AG04449 (cell line): ENCODE data around the gene WDHD1.

Experiments
- CTCF ChIA-PET: fragments of 350-600 bp; formaldehyde crosslinking; extraction: SDS; loops from one replicate; lab custom pipeline; 2021; ENCODE audit warnings: antibody characterized with exemption; lab: Yijun Ruan, JAX
- POLR2A ChIA-PET: fragments of 400-600, 350-600 bp; formaldehyde crosslinking; extraction: SDS; loops from one replicate; lab custom pipeline; 2020; ENCODE audit warnings: antibody characterized with exemption, inconsistent platforms; lab: Yijun Ruan, JAX
- DNase-seq: peaks from one replicate; pipeline ENCODE4 v3.0.0-alpha.2; 2010; ENCODE audit warnings: low read depth, low spot score
- H3K4me3 ChIP-seq: 2 replicates; pipeline ENCODE4 v1.5.1; 2011; ENCODE audit warnings: low read depth, mild to moderate bottlenecking, control low read depth, low read length
- CTCF ChIP-seq: IDR thresholded peaks from one replicate; pipeline ENCODE4 v1.5.1; 2011; ENCODE audit warnings: mild to moderate bottlenecking, moderate library complexity, low read length, control low read depth, inconsistent platforms; ENCODE audit not compliant: insufficient read depth; ENCODE audit errors: missing control alignments

WDHD1 gene

DNA sequence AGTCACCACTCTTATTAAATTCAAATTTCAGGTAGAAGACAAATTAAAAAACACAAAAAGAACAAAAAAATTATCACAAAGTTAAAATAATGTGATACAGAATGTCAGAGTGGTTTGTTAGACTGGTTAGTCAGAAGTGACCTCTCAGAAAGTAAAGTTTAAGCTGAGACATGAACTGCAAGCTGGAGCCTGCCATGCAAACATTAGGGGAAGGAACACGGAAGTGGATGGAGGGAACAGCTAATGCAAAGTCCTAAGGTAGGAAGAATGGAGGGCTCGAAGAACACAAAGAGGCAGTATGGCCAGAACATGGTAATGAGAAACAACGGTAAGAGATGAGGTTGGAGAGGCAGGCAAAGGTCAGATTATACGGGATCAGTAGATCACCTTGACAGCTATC, 41.7 kb downstream of the WDHD1 start:
- POLR2A ChIA-PET, result no interaction called here
- no peak overlapping the region for H3K4me3 ChIP-seq
- no peak for DNase-seq
- CTCF ChIA-PET, result interaction anchor here (0.8 to 1.1 kb wide), 4 partner anchors 8 to 212 kb away, joined by 3 read pairs; no protein-coding TSS in a partner anchor
- no peak for TF ChIP-seq CTCF

DNA sequence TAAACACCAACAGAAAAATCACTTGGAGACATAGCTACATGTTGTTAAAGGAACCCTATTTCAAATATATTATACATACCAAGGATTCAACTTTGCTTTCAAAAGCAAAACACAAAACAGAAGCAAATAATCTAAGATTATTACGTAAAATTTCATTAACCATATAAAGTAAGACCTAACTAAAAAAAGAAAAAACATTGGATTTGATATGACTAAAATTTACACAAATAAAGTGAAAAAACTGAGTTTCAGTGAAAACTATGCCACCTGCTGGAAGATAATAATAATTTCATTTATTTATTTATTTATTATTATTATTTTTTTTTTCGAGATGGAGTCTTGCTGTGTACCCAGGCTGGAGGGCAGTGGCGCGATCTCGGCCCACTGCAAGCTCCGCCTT, 45.2 kb downstream of the WDHD1 start:
- ChIA-PET POLR2A (no interaction called here), CTCF (interaction anchor here (0.6 to 2.0 kb wide), 9 partner anchors 9 to 494 kb away, joined by 3 to 9 read pairs (median 4); partner anchors contain the start of gene MAPK1IP1L)
- no peak for TF ChIP-seq CTCF
- no peak overlapping the region for H3K4me3 ChIP-seq
- no peak for DNase-seq

DNA sequence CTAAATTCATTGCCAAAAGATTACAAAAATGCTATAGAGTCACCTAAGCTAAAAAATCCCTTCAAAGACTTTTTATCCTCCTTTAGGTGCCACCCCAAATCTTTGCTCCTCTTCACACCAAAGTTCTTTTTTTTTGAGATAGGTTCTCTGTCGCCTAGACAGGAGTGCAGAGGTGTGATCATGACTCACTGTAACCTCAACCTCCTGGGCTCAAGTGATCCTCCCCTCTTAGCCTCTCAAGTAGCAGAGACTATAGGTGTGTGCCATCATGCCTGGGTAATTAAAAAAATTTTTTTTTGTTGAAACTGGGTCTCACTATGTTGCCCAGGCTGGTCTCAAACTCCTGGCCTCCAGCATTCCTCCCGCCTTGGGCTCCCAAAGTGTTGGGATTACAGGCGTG, 47.9 kb downstream of the WDHD1 start:
- H3K4me3 ChIP-seq, result no peak overlapping the region
- POLR2A ChIA-PET, result no interaction called here
- no peak for TF ChIP-seq CTCF
- DNase-seq, result no peak
- CTCF ChIA-PET, result interaction anchor here (0.7 kb wide), 1 partner anchor 161 kb away, joined by 3 read pairs; no protein-coding TSS in a partner anchor

GRCh38 chr14:54976316-54976715, 50.6 kb downstream of the WDHD1 start:
- ChIA-PET POLR2A (no interaction called here), CTCF (interaction anchor here (0.9 to 1.2 kb wide), 2 partner anchors 9 to 467 kb away, joined by 3 to 4 read pairs; partner anchors contain the start of gene CGRRF1)

DNA sequence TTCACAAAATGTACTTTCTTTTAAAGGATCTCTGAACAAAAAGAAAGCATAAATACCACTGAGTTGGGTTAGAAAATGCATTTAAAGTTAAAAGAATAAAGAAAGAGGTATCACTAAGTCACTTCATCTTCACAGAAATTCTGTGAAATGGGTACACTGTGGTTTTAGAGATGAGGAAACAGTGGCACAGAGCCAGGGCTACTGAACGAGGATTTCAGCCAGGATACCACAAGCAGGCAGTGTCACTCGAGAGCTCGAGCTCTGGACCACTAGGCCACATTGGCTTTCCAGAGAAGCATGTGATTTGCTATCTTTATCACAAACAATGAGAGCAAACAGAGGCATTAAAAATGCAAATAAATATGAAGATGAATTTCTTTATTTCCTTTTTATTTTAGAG, 51.0 kb downstream of the WDHD1 start:
- no peak for TF ChIP-seq CTCF
- no peak for DNase-seq
- no peak overlapping the region for H3K4me3 ChIP-seq
- CTCF ChIA-PET, result interaction anchor here (0.9 kb wide), 2 partner anchors 13 to 466 kb away, joined by 3 read pairs; partner anchors contain the start of gene CGRRF1
- POLR2A ChIA-PET, result no interaction called here

More at GRCh38 chr14:54976316-54976715, 50.6 kb downstream of the WDHD1 start:
- H3K4me3 ChIP-seq, result no peak overlapping the region
- no peak for TF ChIP-seq CTCF
- DNase-seq, result peak; percentile 40

GRCh38 chr14:54974788-54975414, 52.0 kb downstream of the WDHD1 start:
- ChIA-PET POLR2A (no interaction called here), CTCF (interaction anchor here (0.9 kb wide), 1 partner anchor 12 kb away, joined by 3 read pairs; no protein-coding TSS in a partner anchor)
- TF ChIP-seq CTCF, result no peak
- DNase-seq, result no peak
- no peak overlapping the region for H3K4me3 ChIP-seq
